GM13977 (cell line): ENCODE data around the gene SENP7.
"Not testable (repeated sequence)": the region's sequence is repeated elsewhere in the genome, so short reads cannot be mapped to it uniquely, and the experiment has no call there.

Experiments used
- DNase-seq: peaks from one replicate; pipeline ENCODE4 v3.0.0; 2012; ENCODE audit warnings: low spot score
- in situ Hi-C: fragments of 300-500 bp; cut with MboI; formaldehyde crosslinking; loops from one replicate; pipeline ENCODE4 v1.12.0; 2022; ENCODE audit warnings: low sequenced_read_pairs, low pct_unique_long_range_greater_than_20kb, mixed read lengths, inconsistent platforms; ENCODE audit not compliant: unreplicated experiment
- TF ChIP-seq, protein P1 (sequence below): IDR thresholded peaks from 2 replicates; pipeline ENCODE4 v1.5.1; 2012; ENCODE audit warnings: mild to moderate bottlenecking, control low read depth; ENCODE audit not compliant: insufficient read depth; ENCODE audit errors: extremely low read depth, missing control alignments

Gene SENP7

GRCh38 chr3:101544161-101544850 lies 31.3 kb upstream of the SENP7 start:
- TF ChIP-seq, protein P1, sequence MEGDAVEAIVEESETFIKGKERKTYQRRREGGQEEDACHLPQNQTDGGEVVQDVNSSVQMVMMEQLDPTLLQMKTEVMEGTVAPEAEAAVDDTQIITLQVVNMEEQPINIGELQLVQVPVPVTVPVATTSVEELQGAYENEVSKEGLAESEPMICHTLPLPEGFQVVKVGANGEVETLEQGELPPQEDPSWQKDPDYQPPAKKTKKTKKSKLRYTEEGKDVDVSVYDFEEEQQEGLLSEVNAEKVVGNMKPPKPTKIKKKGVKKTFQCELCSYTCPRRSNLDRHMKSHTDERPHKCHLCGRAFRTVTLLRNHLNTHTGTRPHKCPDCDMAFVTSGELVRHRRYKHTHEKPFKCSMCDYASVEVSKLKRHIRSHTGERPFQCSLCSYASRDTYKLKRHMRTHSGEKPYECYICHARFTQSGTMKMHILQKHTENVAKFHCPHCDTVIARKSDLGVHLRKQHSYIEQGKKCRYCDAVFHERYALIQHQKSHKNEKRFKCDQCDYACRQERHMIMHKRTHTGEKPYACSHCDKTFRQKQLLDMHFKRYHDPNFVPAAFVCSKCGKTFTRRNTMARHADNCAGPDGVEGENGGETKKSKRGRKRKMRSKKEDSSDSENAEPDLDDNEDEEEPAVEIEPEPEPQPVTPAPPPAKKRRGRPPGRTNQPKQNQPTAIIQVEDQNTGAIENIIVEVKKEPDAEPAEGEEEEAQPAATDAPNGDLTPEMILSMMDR: no peak
- DNase-seq: no peak
- in situ Hi-C loops: no loop called here

DNA sequence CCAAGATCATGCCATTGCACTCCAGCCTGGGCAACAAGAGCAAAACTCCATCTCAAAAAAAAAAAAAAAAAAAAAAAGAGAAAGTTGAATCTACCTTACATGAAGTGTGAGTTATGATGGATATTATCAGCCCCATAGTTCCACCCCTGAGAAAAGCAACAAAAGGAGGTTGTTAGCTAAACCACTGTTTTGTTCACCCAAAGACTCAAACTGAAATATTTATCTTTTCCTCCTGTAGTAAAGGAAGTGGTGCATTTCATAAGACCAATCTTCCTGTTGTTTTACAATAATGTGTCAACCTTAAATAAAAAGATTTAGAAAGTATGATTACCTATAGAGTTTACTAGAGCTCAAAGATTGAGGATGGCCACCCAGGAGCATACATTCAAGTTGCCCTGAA lies 29.9 kb upstream of the SENP7 start:
- TF ChIP-seq, protein P1: no peak
- in situ Hi-C loops: no loop called here
- no peak for DNase-seq

DNA sequence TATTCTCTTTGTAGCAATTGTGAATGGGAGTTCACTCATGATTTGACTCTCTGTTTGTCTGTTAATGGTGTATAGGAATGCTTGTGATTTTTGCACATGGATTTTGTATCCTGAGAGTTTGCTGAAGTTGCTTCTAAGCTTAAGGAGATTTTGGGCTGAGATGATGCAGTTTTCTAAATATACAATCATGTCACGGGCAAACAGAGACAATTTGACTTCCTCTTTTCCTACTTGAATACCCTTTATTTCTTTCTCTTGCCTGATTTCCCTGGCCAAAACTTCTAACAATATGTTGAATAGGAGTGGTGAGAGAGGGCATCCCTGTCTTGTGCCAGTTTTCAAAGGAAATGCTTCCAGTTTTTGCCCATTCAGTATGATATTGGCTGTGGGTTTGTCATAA lies 23.9 kb upstream of the SENP7 start:
- DNase-seq, in situ Hi-C loops: not testable (repeated sequence)

DNA sequence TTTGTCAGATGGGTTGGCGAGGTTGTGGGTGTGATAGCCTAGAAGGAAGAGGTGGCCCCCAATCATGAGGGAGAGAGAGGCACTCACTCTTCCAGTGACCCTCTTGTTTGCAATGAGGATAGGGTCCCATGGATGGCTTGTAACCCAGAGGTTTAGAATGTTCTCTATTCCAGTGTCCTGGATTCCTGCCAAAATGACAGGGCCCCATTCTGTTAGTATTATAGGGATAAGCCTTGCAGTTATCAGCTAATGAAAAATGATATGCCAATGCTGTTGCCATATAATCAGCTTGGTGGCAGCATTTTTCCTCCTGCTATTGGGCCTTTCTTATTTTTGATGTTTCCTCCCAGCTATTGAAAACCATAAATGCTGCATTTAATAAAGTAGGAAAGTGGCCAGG lies 23.3 kb upstream of the SENP7 start:
- TF ChIP-seq, protein P1: no peak
- no peak for DNase-seq
- in situ Hi-C loops: no loop called here

GRCh38 chr3:101535221-101535620 lies 22.2 kb upstream of the SENP7 start:
- TF ChIP-seq, protein P1: no peak
- in situ Hi-C loops: no loop called here
- DNase-seq: no peak

DNA sequence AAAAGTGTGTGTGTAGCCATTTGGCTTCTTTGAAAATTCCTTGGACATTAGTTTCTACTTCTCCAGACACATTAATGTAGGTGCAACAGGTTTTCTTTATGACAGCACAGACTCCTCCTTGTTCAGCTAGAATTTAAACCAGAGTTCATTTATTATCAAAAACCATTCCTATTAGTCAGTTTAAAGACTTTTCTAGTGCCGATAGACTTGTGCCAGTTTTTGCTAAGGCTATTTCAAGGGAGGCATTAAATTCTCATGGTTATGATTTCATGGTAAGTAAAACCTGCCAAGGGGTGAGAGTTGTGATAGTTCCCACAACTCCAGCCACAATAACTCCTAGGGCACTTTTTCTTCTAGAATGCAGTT lies 20.6 kb upstream of the SENP7 start:
- no peak for DNase-seq
- in situ Hi-C loops: no loop called here
- TF ChIP-seq, protein P1: no peak

GRCh38 chr3:101532783-101533602 lies 20.0 kb upstream of the SENP7 start:
- in situ Hi-C loops: no loop called here
- TF ChIP-seq, protein P1: no peak
- DNase-seq: no peak
